Ishikawa (cell line): ENCODE data around the gene R3HDM1.
A peak's percentile ranks its signal among the peaks of the same experiment; 100 is the strongest.

ENCODE experiments used
- CEBPB ChIP-seq: IDR thresholded peaks from 2 replicates; pipeline ENCODE4 v1.6.1; 2012
- CREB1 ChIP-seq: IDR thresholded peaks from 2 replicates; pipeline ENCODE4 v1.6.1; 2012; ENCODE audit warnings: low read depth
- EGR1 ChIP-seq: IDR thresholded peaks from 2 replicates; pipeline ENCODE4 v1.6.1; 2012
- EP300 ChIP-seq: IDR thresholded peaks from 2 replicates; pipeline ENCODE4 v1.6.1; 2012; ENCODE audit warnings: borderline replicate concordance
- FOXM1 ChIP-seq: IDR thresholded peaks from 2 replicates; pipeline ENCODE4 v1.6.1; 2012; ENCODE audit warnings: low read depth, borderline replicate concordance
- MAX ChIP-seq: IDR thresholded peaks from 2 replicates; pipeline ENCODE4 v1.6.1; 2012
- NFIC ChIP-seq: IDR thresholded peaks from 2 replicates; pipeline ENCODE4 v1.6.1; 2012
- RAD21 ChIP-seq: IDR thresholded peaks from 2 replicates; pipeline ENCODE4 v1.6.1; 2012; ENCODE audit warnings: low read depth
- REST ChIP-seq: IDR thresholded peaks from 2 replicates; pipeline ENCODE4 v1.6.1; 2012; ENCODE audit warnings: low read depth, mild to moderate bottlenecking
- TAF1 ChIP-seq: IDR thresholded peaks from 2 replicates; pipeline ENCODE4 v1.6.1; 2012; ENCODE audit warnings: low read depth, mild to moderate bottlenecking
- TCF12 ChIP-seq: IDR thresholded peaks from 2 replicates; pipeline ENCODE4 v1.6.1; 2012; ENCODE audit warnings: low read depth
- TEAD4 ChIP-seq: IDR thresholded peaks from 2 replicates; pipeline ENCODE4 v1.6.1; 2012
- USF1 ChIP-seq: IDR thresholded peaks from 2 replicates; pipeline ENCODE4 v1.6.1; 2012
- YY1 ChIP-seq: IDR thresholded peaks from 2 replicates; pipeline ENCODE4 v1.6.1; 2012; ENCODE audit warnings: low read depth
- ZBTB7A ChIP-seq: IDR thresholded peaks from 2 replicates; pipeline ENCODE4 v1.6.1; 2012; ENCODE audit warnings: low read depth

R3HDM1 gene

GRCh38 chr2:135587958-135588357 is 56.7 kb downstream of the R3HDM1 start:
- TF ChIP-seq CREB1 (no peak), REST (no peak), YY1 (no peak), MAX (no peak), EP300 (no peak), NFIC (no peak), USF1 (no peak), FOXM1 (no peak), TEAD4 (no peak), TCF12 (no peak)

GRCh38 chr2:135590619-135591260 is 59.5 kb downstream of the R3HDM1 start:
- TF ChIP-seq USF1 (no peak), ZBTB7A (no peak), NFIC (no peak), CEBPB (no peak), FOXM1 (no peak), TCF12 (no peak), REST (no peak), TAF1 (no peak), YY1 (no peak), EGR1 (no peak), MAX (no peak)

GRCh38 chr2:135600915-135601314 is 69.6 kb downstream of the R3HDM1 start:
- TF ChIP-seq FOXM1: no peak
- TF ChIP-seq RAD21: 0 out of 2 replicates have a peak, but pooled peaks have one; percentile 8
- no peak for TF ChIP-seq CREB1

GRCh38 chr2:135603543-135603942 is 72.3 kb downstream of the R3HDM1 start:
- no peak for TF ChIP-seq YY1
- no peak for TF ChIP-seq CEBPB
- no peak for TF ChIP-seq EP300
- no peak for TF ChIP-seq FOXM1
- TF ChIP-seq MAX: no peak
- TF ChIP-seq USF1: no peak
- no peak for TF ChIP-seq EGR1
- TF ChIP-seq TAF1: no peak
- no peak for TF ChIP-seq RAD21
- TF ChIP-seq REST: no peak
- TF ChIP-seq TEAD4: no peak
- no peak for TF ChIP-seq ZBTB7A
- TF ChIP-seq NFIC: no peak
- no peak for TF ChIP-seq TCF12
- no peak for TF ChIP-seq CREB1
